NT2/D1 (cell line): ENCODE data around the gene ZNF394.

ENCODE experiments used
- YY1 ChIP-seq: IDR thresholded peaks from 2 replicates; pipeline ENCODE4 v1.6.1; 2011; ENCODE audit not compliant: insufficient read length, insufficient read depth
- ZNF274 ChIP-seq: IDR thresholded peaks from 2 replicates; pipeline ENCODE4 v1.6.1; 2011; ENCODE audit warnings: mild to moderate bottlenecking, low read depth, low read length

GRCh38 chr7:99541212-99541611, 41.1 kb upstream of the ZNF394 start:
- TF ChIP-seq YY1 (no peak), ZNF274 (no peak)
